ENCODE results near the gene LUC7L3.
"Not testable (repeated sequence)": the region's sequence is repeated elsewhere in the genome, so short reads cannot be mapped to it uniquely, and the experiment has no call there.

The LUC7L3 gene

GRCh38 chr17:50676065-50676975 is 43.1 kb upstream of the LUC7L3 start:
- no peak for TF ChIP-seq CTCF (IDR thresholded peaks at IDR 0.05; ENCODE audit: extremely low read depth, insufficient read depth, missing control alignments)
- no peak for DNase-seq (ENCODE audit: low spot score)
- in situ Hi-C loops (cut with MboI; ENCODE audit: low pct_unique_long_range_greater_than_20kb, low sequenced_read_pairs, unreplicated experiment): no loop called here

- TF ChIP-seq CTCF (IDR thresholded peaks at IDR 0.05; ENCODE audit: extremely low read depth, insufficient read depth, missing control alignments): no peak
- no peak for DNase-seq (ENCODE audit: low spot score)
- in situ Hi-C loops (cut with MboI; ENCODE audit: low pct_unique_long_range_greater_than_20kb, low sequenced_read_pairs, unreplicated experiment): no loop called here
These were observed 41.5 kb upstream of the LUC7L3 start for GRCh38 chr17:50677851-50678375.

- no peak for TF ChIP-seq CTCF (IDR thresholded peaks at IDR 0.05; ENCODE audit: extremely low read depth, insufficient read depth, missing control alignments)
- DNase-seq (ENCODE audit: low spot score): no peak
- in situ Hi-C loops (cut with MboI; ENCODE audit: low pct_unique_long_range_greater_than_20kb, low sequenced_read_pairs, unreplicated experiment): no loop called here
These were observed 40.3 kb upstream of the LUC7L3 start for GRCh38 chr17:50679008-50679544.

- TF ChIP-seq CTCF (IDR thresholded peaks at IDR 0.05; ENCODE audit: extremely low read depth, insufficient read depth, missing control alignments): no peak
- in situ Hi-C loops (cut with MboI; ENCODE audit: low pct_unique_long_range_greater_than_20kb, low sequenced_read_pairs, unreplicated experiment): no loop called here
- DNase-seq (ENCODE audit: low spot score): no peak
These were observed 39.3 kb upstream of the LUC7L3 start for GRCh38 chr17:50680126-50680525.

GRCh38 chr17:50680543-50681262 is 38.7 kb upstream of the LUC7L3 start:
- DNase-seq (ENCODE audit: low spot score); in situ Hi-C loops (cut with MboI; ENCODE audit: low pct_unique_long_range_greater_than_20kb, low sequenced_read_pairs, unreplicated experiment): not testable (repeated sequence)

- no peak for DNase-seq (ENCODE audit: low spot score)
- in situ Hi-C loops (cut with MboI; ENCODE audit: low pct_unique_long_range_greater_than_20kb, low sequenced_read_pairs, unreplicated experiment): no loop called here
- no peak for TF ChIP-seq CTCF (IDR thresholded peaks at IDR 0.05; ENCODE audit: extremely low read depth, insufficient read depth, missing control alignments)
These were observed 37.9 kb upstream of the LUC7L3 start for GRCh38 chr17:50681263-50682200.

Data from GM13977 (cell line).